Measurements from ENCODE around the gene MYOG.

Gene MYOG

GRCh38 chr1:203044546-203045250 is 41.1 kb downstream of the MYOG start:
- Histone ChIP-seq H3K9ac (ENCODE audit: insufficient read length) (no peak overlapping the region), H3K4me3 (no peak overlapping the region), H3K36me3 (ENCODE audit: insufficient read depth, low read length) (no peaks in the 10 kb centered on the region), H3K9me3 (ENCODE audit: low read depth, low read length) (no peaks in the 10 kb centered on the region), H3K27ac (no peak overlapping the region)
- TF ChIP-seq EZH2 (IDR thresholded peaks at IDR 0.05) (no peak), FOXP2 (optimal IDR thresholded peaks at IDR 0.05; ENCODE audit: control extremely low read depth, extremely low read length, insufficient read depth) (no peak), POLR2AphosphoS5 (IDR thresholded peaks at IDR 0.05; ENCODE audit: borderline replicate concordance, low read depth, low read length) (no peak)
- no peak for DNase-seq (ENCODE audit: low read depth, low spot score)

DNA sequence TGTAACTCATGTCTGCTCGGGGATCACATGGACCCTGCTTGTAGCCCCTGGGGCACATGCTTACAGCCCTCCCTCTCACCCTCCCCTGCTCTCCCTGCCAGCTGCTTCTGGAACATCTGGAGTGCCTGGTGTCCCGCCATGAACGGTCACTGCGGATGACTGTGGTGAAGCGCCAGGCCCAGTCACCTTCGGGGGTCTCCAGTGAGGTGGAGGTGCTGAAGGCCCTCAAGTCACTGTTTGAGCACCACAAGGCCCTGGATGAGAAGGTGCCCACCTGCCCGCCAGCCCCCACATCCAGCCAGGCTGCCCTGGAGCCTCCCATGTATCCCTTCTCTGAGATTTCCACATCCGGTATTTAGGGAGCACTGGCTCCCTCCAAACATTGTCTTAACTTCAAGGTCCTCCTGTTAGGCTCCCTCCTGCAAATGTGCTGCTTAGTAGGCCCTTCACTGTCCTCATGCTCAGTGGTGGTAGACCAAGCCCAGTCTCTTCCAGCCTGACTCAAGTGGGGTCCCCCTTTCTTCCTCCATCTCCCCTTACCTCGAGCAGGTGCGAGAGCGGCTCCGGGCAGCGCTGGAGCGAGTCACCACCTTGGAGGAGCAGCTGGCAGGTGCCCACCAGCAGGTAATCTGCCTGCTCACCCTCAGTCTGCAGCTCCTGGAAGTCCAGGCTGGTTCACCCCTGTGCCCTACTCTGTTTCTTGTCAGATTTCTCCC is 41.8 kb downstream of the MYOG start:
- DNase-seq (ENCODE audit: low read depth, low spot score): no peak
- TF ChIP-seq EZH2 (IDR thresholded peaks at IDR 0.05) (no peak), POLR2AphosphoS5 (IDR thresholded peaks at IDR 0.05; ENCODE audit: borderline replicate concordance, low read depth, low read length) (no peak), FOXP2 (optimal IDR thresholded peaks at IDR 0.05; ENCODE audit: control extremely low read depth, extremely low read length, insufficient read depth) (no peak)
- Histone ChIP-seq H3K36me3 (ENCODE audit: insufficient read depth, low read length) (no peaks in the 10 kb centered on the region), H3K4me3 (no peak overlapping the region), H3K9ac (ENCODE audit: insufficient read length) (no peak overlapping the region), H3K27ac (no peak overlapping the region), H3K9me3 (ENCODE audit: low read depth, low read length) (no peaks in the 10 kb centered on the region)

- H3K9me3 ChIP-seq (ENCODE audit: low read depth, low read length): no peaks in the 10 kb centered on the region
- H3K36me3 ChIP-seq (ENCODE audit: insufficient read depth, low read length): no peaks in the 10 kb centered on the region
- H3K27ac ChIP-seq: no peak overlapping the region
- no peak overlapping the region for H3K9ac ChIP-seq (ENCODE audit: insufficient read length)
- H3K4me3 ChIP-seq: no peak overlapping the region
- DNase-seq (ENCODE audit: low read depth, low spot score): no peak
- TF ChIP-seq POLR2AphosphoS5 (IDR thresholded peaks at IDR 0.05; ENCODE audit: borderline replicate concordance, low read depth, low read length) (no peak), FOXP2 (optimal IDR thresholded peaks at IDR 0.05; ENCODE audit: control extremely low read depth, extremely low read length, insufficient read depth) (no peak), EZH2 (IDR thresholded peaks at IDR 0.05) (no peak)
These were observed 44.4 kb downstream of the MYOG start for GRCh38 chr1:203041351-203041932.

DNA sequence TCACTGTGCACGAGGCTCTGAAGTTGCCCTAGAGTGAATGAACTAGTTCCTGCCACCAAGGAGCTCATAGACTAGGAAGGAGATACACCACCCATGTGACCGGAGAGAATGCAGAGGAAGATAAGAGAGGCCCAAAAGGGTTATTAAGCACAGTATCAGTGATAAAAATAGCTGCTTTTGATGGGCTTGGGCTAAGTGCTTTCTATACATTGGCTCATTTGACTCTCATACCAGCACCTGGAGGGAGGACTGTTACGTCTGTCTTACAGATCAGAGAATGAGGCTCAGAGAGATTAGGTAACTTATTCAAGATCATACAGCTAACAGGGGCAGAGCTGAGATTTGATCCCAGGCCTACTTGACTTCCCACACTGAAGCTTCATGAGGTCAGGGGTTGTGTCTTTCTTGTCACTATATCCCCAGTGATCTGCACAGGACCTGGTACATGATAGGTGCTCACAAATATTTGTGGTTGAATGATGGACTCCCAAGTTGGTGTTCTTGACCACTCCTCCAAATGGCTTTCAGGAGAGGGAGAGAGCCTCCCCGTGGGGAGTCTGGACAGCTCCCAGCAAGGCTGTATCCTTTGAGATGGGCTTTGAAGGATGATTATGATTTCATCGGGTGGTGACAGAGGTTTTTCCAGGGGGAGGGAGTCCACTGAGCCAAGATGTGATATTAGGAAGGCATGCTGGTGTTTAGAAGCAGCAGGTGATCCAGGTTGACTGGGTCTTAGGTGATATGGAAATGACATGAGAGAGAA is 45.1 kb downstream of the MYOG start:
- Histone ChIP-seq H3K4me3 (no peak overlapping the region), H3K9ac (ENCODE audit: insufficient read length) (no peak overlapping the region), H3K9me3 (ENCODE audit: low read depth, low read length) (no peaks in the 10 kb centered on the region), H3K27ac (no peak overlapping the region), H3K36me3 (ENCODE audit: insufficient read depth, low read length) (no peaks in the 10 kb centered on the region)
- no peak for DNase-seq (ENCODE audit: low read depth, low spot score)
- TF ChIP-seq EZH2 (IDR thresholded peaks at IDR 0.05): no peak
- TF ChIP-seq FOXP2 (optimal IDR thresholded peaks at IDR 0.05; ENCODE audit: control extremely low read depth, extremely low read length, insufficient read depth): no peak
- TF ChIP-seq POLR2AphosphoS5 (IDR thresholded peaks at IDR 0.05; ENCODE audit: borderline replicate concordance, low read depth, low read length): no peak

GRCh38 chr1:203039609-203040512 is 46.0 kb downstream of the MYOG start:
- Histone ChIP-seq H3K36me3 (ENCODE audit: insufficient read depth, low read length) (no peaks in the 10 kb centered on the region), H3K9me3 (ENCODE audit: low read depth, low read length) (no peaks in the 10 kb centered on the region), H3K4me3 (no peak overlapping the region), H3K9ac (ENCODE audit: insufficient read length) (no peak overlapping the region), H3K27ac (no peak overlapping the region)
- TF ChIP-seq POLR2AphosphoS5 (IDR thresholded peaks at IDR 0.05; ENCODE audit: borderline replicate concordance, low read depth, low read length) (no peak), EZH2 (IDR thresholded peaks at IDR 0.05) (no peak)
- DNase-seq (ENCODE audit: low read depth, low spot score): no peak

- TF ChIP-seq POLR2AphosphoS5 (IDR thresholded peaks at IDR 0.05; ENCODE audit: borderline replicate concordance, low read depth, low read length) (no peak), EZH2 (IDR thresholded peaks at IDR 0.05) (no peak), FOXP2 (optimal IDR thresholded peaks at IDR 0.05; ENCODE audit: control extremely low read depth, extremely low read length, insufficient read depth) (no peak)
- DNase-seq (ENCODE audit: low read depth, low spot score): no peak
- Histone ChIP-seq H3K27ac (no peak overlapping the region), H3K36me3 (ENCODE audit: insufficient read depth, low read length) (no peaks in the 10 kb centered on the region), H3K9ac (ENCODE audit: insufficient read length) (no peak overlapping the region), H3K9me3 (ENCODE audit: low read depth, low read length) (no peaks in the 10 kb centered on the region), H3K4me3 (no peak overlapping the region)
These were observed 46.8 kb downstream of the MYOG start for GRCh38 chr1:203038891-203039608.

DNA sequence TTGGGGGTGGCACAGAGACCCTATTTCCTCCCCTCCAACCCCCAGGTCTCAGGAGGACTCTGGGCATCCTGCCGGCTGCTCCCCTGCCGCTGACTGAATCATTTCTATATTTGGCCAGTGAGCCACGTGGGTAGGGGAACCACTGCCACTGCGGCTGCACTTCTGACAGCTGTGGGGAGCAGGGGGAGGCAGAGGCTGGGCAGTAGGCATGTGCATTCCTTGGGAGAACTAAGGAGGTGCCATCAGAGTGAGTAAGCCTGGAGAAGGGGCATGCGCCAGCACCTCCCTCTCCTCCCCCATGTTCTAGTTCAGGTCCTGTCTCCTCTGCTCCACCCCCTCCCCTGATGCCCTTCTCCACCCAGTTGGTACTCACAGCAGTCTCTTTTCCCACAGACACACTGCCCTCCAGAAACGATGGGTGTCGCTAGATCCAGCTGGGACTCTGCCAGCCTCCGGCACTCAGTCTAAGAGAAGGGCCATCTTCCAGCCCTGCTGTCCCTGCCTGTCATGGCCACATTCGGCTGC is 47.5 kb downstream of the MYOG start:
- TF ChIP-seq EZH2 (IDR thresholded peaks at IDR 0.05) (no peak), FOXP2 (optimal IDR thresholded peaks at IDR 0.05; ENCODE audit: control extremely low read depth, extremely low read length, insufficient read depth) (no peak), POLR2AphosphoS5 (IDR thresholded peaks at IDR 0.05; ENCODE audit: borderline replicate concordance, low read depth, low read length) (no peak)
- Histone ChIP-seq H3K9ac (ENCODE audit: insufficient read length) (no peak overlapping the region), H3K4me3 (no peak overlapping the region), H3K27ac (no peak overlapping the region), H3K9me3 (ENCODE audit: low read depth, low read length) (no peaks in the 10 kb centered on the region), H3K36me3 (ENCODE audit: insufficient read depth, low read length) (no peaks in the 10 kb centered on the region)
- no peak for DNase-seq (ENCODE audit: low read depth, low spot score)

Data from SK-N-MC (cell line).